OCI-LY7 (cell line): ENCODE results near the gene CPNE1. TPM values are rescaled to one million over a fixed set of nuclear protein-coding genes. Genes with fewer than 3 reads are reported as not detected.

Experiments used
- BruUV-seq: library from RNA; stranded (reverse); fragments of 400-500 nt; replicated peaks from 2 replicates; lab custom pipeline; 2021; lab: Mats Ljungman, UMichigan
- CTCF ChIA-PET: fragments of 300-600 bp; sonication (Branson Sonifier 250); formaldehyde crosslinking; loops from one replicate; lab custom pipeline; 2022; ENCODE audit warnings: antibody characterized with exemption; ENCODE audit not compliant: unreplicated experiment; lab: Charles Lee
- POLR2A ChIA-PET: fragments of 300-600 bp; sonication (Branson Sonifier 250); formaldehyde crosslinking; loops from one replicate; lab custom pipeline; 2022; ENCODE audit warnings: antibody characterized with exemption; lab: Charles Lee
- DNase-seq: peaks from one replicate; pipeline ENCODE4 v3.0.0-alpha.2; 2015; ENCODE audit warnings: low spot score
- H2AFZ ChIP-seq: fragments of 200-600 bp; sonication (generic), shearing (Covaris generic); 2 replicates; pipeline ENCODE4 v1.6.1; 2014; ENCODE audit warnings: mild to moderate bottlenecking, antibody characterized with exemption, low read length, moderate library complexity
- H3K27ac ChIP-seq: fragments of 200-600 bp; sonication (generic); 2 replicates; pipeline ENCODE4 v1.5.1; 2014; ENCODE audit warnings: mixed run types, low read depth, mild to moderate bottlenecking, moderate library complexity, low read length, inconsistent platforms; ENCODE audit not compliant: poor library complexity, severe bottlenecking
- H3K36me3 ChIP-seq: fragments of 200-600 bp; sonication (generic); 2 replicates; pipeline ENCODE4 v1.6.1; 2014; ENCODE audit warnings: mild to moderate bottlenecking, antibody characterized with exemption, low read length, moderate library complexity, mixed read lengths; ENCODE audit not compliant: insufficient read depth
- H3K4me1 ChIP-seq: fragments of 200-600 bp; sonication (generic); 2 replicates; pipeline ENCODE4 v1.5.1; 2014; ENCODE audit warnings: mild to moderate bottlenecking, low read length; ENCODE audit not compliant: insufficient read depth, poor library complexity, severe bottlenecking
- H3K4me2 ChIP-seq: fragments of 200-600 bp; sonication (generic); 2 replicates; pipeline ENCODE4 v1.6.1; 2014; ENCODE audit warnings: mild to moderate bottlenecking, low read length
- H3K4me3 ChIP-seq: fragments of 200-600 bp; sonication (generic); 2 replicates; pipeline ENCODE4 v1.5.1; 2014; ENCODE audit warnings: mild to moderate bottlenecking, low read depth, low read length; ENCODE audit not compliant: poor library complexity, severe bottlenecking
- H3K79me2 ChIP-seq: fragments of 200-600 bp; sonication (generic); 2 replicates; pipeline ENCODE4 v1.6.1; 2016; ENCODE audit warnings: low read depth, mild to moderate bottlenecking, low read length, moderate library complexity, mixed read lengths; ENCODE audit not compliant: insufficient read depth
- H3K9me2 ChIP-seq: fragments of 200-600 bp; sonication (generic); 2 replicates; pipeline ENCODE4 v1.6.1; 2016; ENCODE audit warnings: mild to moderate bottlenecking, low read length, mixed read lengths; ENCODE audit not compliant: insufficient read depth
- H3K9me3 ChIP-seq: fragments of 200-600 bp; sonication (generic); 2 replicates; pipeline ENCODE4 v1.6.1; 2014; ENCODE audit warnings: mild to moderate bottlenecking, mixed run types, low read length, mixed read lengths
- H4K20me1 ChIP-seq: fragments of 200-600 bp; sonication (generic); 2 replicates; pipeline ENCODE4 v1.6.1; 2014; ENCODE audit warnings: mild to moderate bottlenecking, antibody characterized with exemption, low read length, moderate library complexity, mixed read lengths; ENCODE audit not compliant: insufficient read depth
- CTCF ChIP-seq: fragments of 200-600 bp; sonication (generic); conservative IDR thresholded peaks from 2 replicates; pipeline ENCODE4 v1.5.1; 2014; ENCODE audit warnings: mild to moderate bottlenecking, antibody characterized with exemption, low read length, moderate library complexity, mixed read lengths
- EZH2phosphoT487 ChIP-seq: fragments of 200-600 bp; sonication (generic); IDR thresholded peaks from 2 replicates; pipeline ENCODE4 v1.6.1; 2018; ENCODE audit warnings: low read depth, borderline replicate concordance, mild to moderate bottlenecking, mixed run types, antibody characterized with exemption, low read length, moderate library complexity, mixed read lengths
- intact Hi-C: fragments of 100-400 bp; cut with micrococcal nuclease; formaldehyde crosslinking; loops from one replicate; pipeline ENCODE4 v1.10.0; 2022; ENCODE audit not compliant: unreplicated experiment
- total RNA-seq, 2 experiments: library from RNA; depleted of rRNA in 1 of 2; stranded (reverse); fragments of >200 nt in 1 of 2; shearing (Covaris generic) in 1 of 2; gene quantifications; 2 replicates each; pipeline ENCODE4 v1.2.3, GENCODE V29; 2014 to 2022

Gene CPNE1
- total RNA-seq, 2 experiments from 2014 or later: 83.3 to 202 TPM

DNA sequence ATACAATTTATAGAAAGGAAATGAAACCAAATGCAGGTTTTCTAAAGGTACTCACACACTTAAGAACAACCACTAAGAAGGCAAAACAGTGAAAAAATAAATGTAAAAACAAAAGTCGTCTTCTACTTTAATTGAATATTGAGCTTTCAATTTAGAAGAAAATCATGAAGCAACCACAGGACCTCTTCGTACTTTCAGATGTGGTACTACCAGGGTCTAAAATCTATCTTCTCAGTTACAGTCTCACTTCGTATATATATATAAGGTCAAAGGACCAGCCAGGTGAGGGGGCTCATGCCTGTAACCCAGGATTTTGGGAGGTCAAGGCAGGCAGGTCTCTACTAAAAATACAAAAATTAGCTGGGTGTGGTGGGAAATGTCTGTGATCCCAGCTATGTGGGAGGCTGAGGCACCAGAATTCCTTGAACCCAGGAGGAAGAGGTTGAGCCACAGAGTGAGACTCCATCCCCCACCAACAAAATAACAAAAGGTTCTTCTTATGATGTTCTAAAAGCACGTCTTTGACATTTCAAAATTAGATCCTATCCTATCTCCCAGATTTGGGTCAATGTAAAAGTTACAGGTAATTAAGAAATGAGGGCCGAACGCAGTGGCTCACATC, 47.0 kb upstream of the CPNE1 start:
- TF ChIP-seq EZH2phosphoT487 (no peak), CTCF (no peak)
- intact Hi-C loops: loop anchor here (2.0 kb wide), 1 partner anchor 15 kb away; no protein-coding TSS in a partner anchor
- Histone ChIP-seq H3K79me2 (peaks cover 87% of the 10 kb centered on the region; the same call in 1 of the 2 replicates), H4K20me1 (peaks cover 36% of the 10 kb centered on the region), H3K9me3 (no peaks in the 10 kb centered on the region), H3K36me3 (peaks cover 99% of the 10 kb centered on the region), H3K4me1 (no peaks in the 10 kb centered on the region), H2AFZ (no peak overlapping the region), H3K4me2 (no peak overlapping the region), H3K4me3 (no peak overlapping the region), H3K9me2 (no peaks in the 10 kb centered on the region), H3K27ac (no peak overlapping the region)
- no peak for DNase-seq
- POLR2A ChIA-PET: interaction anchor here (0.6 to 1.0 kb wide), 5 partner anchors 8 to 373 kb away, joined by 3 to 4 read pairs (median 3); partner anchors contain the start of gene RBM39
- CTCF ChIA-PET: no interaction called here
- BruUV-seq: no TSS peak

- Histone ChIP-seq H2AFZ (no peak overlapping the region), H3K9me2 (no peaks in the 10 kb centered on the region), H3K36me3 (peaks cover 99% of the 10 kb centered on the region), H3K4me3 (no peak overlapping the region), H4K20me1 (peaks cover 39% of the 10 kb centered on the region), H3K4me1 (no peaks in the 10 kb centered on the region), H3K79me2 (peaks cover 88% of the 10 kb centered on the region), H3K9me3 (no peaks in the 10 kb centered on the region), H3K27ac (no peak overlapping the region), H3K4me2 (no peak overlapping the region)
- ChIA-PET CTCF (no interaction called here), POLR2A (interaction anchor here (0.5 to 1.0 kb wide), 4 partner anchors 31 to 374 kb away, joined by 3 to 4 read pairs (median 4); partner anchors contain the start of gene RBM39)
- intact Hi-C loops: loop anchor here (2.0 kb wide), 1 partner anchor 16 kb away; no protein-coding TSS in a partner anchor
- DNase-seq: no peak
- TF ChIP-seq CTCF (no peak), EZH2phosphoT487 (no peak)
- no TSS peak for BruUV-seq
Observed at GRCh38 chr20:35710884-35711587, 46.3 kb upstream of the CPNE1 start.
